Nephron (organoid): Measurements from ENCODE around the gene PRKAG2.

ENCODE experiments used
- H3K27ac Mint-ChIP-seq, 3 experiments: 2 replicates each; pipeline ENCODE4 v1.8.0; 2020; ENCODE audit warnings: mixed read lengths in 3 of 3, mild to moderate bottlenecking in 2 of 3, moderate library complexity in 1 of 3
- H3K27me3 Mint-ChIP-seq: 2 replicates; pipeline ENCODE4 v1.8.0; 2021; ENCODE audit warnings: low read depth, mild to moderate bottlenecking, moderate library complexity, mixed read lengths
- H3K36me3 Mint-ChIP-seq: 2 replicates; pipeline ENCODE4 v1.8.0; 2020; ENCODE audit warnings: low read depth, mixed read lengths
- H3K4me1 Mint-ChIP-seq: 2 replicates; pipeline ENCODE4 v1.8.0; 2020; ENCODE audit warnings: mixed read lengths
- H3K4me3 Mint-ChIP-seq, 3 experiments: 2 replicates each; pipeline ENCODE4 v1.8.0; 2020; ENCODE audit warnings: mild to moderate bottlenecking in 3 of 3, mixed read lengths in 3 of 3, moderate library complexity in 2 of 3
- H3K9me3 Mint-ChIP-seq: 2 replicates; pipeline ENCODE4 v1.8.0; 2020; ENCODE audit warnings: mixed read lengths
- CTCF ChIP-seq, 3 experiments: fragments of 200-600 bp; sonication (generic); IDR thresholded peaks; one replicate each; pipeline ENCODE4 v1.5.0; 2021; ENCODE audit warnings: antibody characterized with exemption in 3 of 3; ENCODE audit not compliant: unreplicated experiment in 3 of 3

The PRKAG2 gene

GRCh38 chr7:151849008-151849878, 27.7 kb downstream of the PRKAG2 start:
- H3K36me3 Mint-ChIP-seq: no peaks in the 10 kb centered on the region
- no peaks in the 10 kb centered on the region for H3K4me1 Mint-ChIP-seq
- no peak overlapping the region for H3K4me3 Mint-ChIP-seq
- TF ChIP-seq CTCF (IDR thresholded peaks at IDR 0.05; ENCODE audit: unreplicated experiment in 3 of 3): no peak
- H3K9me3 Mint-ChIP-seq: no peaks in the 10 kb centered on the region
- peaks cover 22% of the 10 kb centered on the region for H3K27me3 Mint-ChIP-seq
- no peak overlapping the region for H3K27ac Mint-ChIP-seq

GRCh38 chr7:151847681-151848081, 29.2 kb downstream of the PRKAG2 start:
- TF ChIP-seq CTCF (IDR thresholded peaks at IDR 0.05; ENCODE audit: unreplicated experiment in 3 of 3): no peak
- Mint-ChIP-seq H3K4me1 (no peaks in the 10 kb centered on the region), H3K27ac (no peak overlapping the region), H3K27me3 (peaks cover 11% of the 10 kb centered on the region), H3K9me3 (no peaks in the 10 kb centered on the region), H3K36me3 (no peaks in the 10 kb centered on the region), H3K4me3 (no peak overlapping the region)

- Mint-ChIP-seq H3K27ac (no peak overlapping the region), H3K4me3 (no peak overlapping the region), H3K4me1 (no peaks in the 10 kb centered on the region), H3K36me3 (no peaks in the 10 kb centered on the region), H3K27me3 (peaks cover 10% of the 10 kb centered on the region), H3K9me3 (no peaks in the 10 kb centered on the region)
- TF ChIP-seq CTCF (IDR thresholded peaks at IDR 0.05; ENCODE audit: unreplicated experiment in 3 of 3): no peak
These were observed 29.8 kb downstream of the PRKAG2 start for GRCh38 chr7:151847136-151847535.

GRCh38 chr7:151845412-151846205, 31.3 kb downstream of the PRKAG2 start:
- no peaks in the 10 kb centered on the region for H3K36me3 Mint-ChIP-seq
- H3K27ac Mint-ChIP-seq: no peak overlapping the region
- no peak for TF ChIP-seq CTCF (IDR thresholded peaks at IDR 0.05; ENCODE audit: unreplicated experiment in 3 of 3)
- no peak overlapping the region for H3K4me3 Mint-ChIP-seq
- H3K9me3 Mint-ChIP-seq: no peaks in the 10 kb centered on the region
- no peaks in the 10 kb centered on the region for H3K4me1 Mint-ChIP-seq
- peaks cover 5% of the 10 kb centered on the region for H3K27me3 Mint-ChIP-seq

GRCh38 chr7:151844825-151845200, 32.1 kb downstream of the PRKAG2 start:
- Mint-ChIP-seq H3K4me3 (no peak overlapping the region), H3K27ac (no peak overlapping the region), H3K9me3 (no peaks in the 10 kb centered on the region), H3K27me3 (peaks cover 6% of the 10 kb centered on the region), H3K4me1 (no peaks in the 10 kb centered on the region), H3K36me3 (no peaks in the 10 kb centered on the region)
- TF ChIP-seq CTCF (IDR thresholded peaks at IDR 0.05; ENCODE audit: unreplicated experiment in 3 of 3): no peak
